PC-9 (cell line): ENCODE data around the gene FAM107A. TPM values are rescaled to one million over a fixed set of nuclear protein-coding genes. Genes with fewer than 3 reads are reported as not detected.

Experiments
- Bru-seq: library from RNA; stranded (reverse); fragments of 400-500 nt; gene quantifications from one replicate; lab custom pipeline; 2021; lab: Mats Ljungman, UMichigan
- BruChase-seq, 2 experiments: library from RNA; stranded (reverse); fragments of 400-500 nt; gene quantifications; one replicate each; lab custom pipeline; 2021; lab: Mats Ljungman, UMichigan
- BruUV-seq: library from RNA; stranded (reverse); fragments of 400-500 nt; replicated peaks from 2 replicates; lab custom pipeline; 2021; lab: Mats Ljungman, UMichigan
- CTCF ChIA-PET: fragments of 300-600 bp; sonication (Branson Sonifier 250); formaldehyde crosslinking; loops from one replicate; lab custom pipeline; 2022; ENCODE audit warnings: antibody characterized with exemption; lab: Charles Lee
- POLR2A ChIA-PET: fragments of 300-600 bp; sonication (Branson Sonifier 250); formaldehyde crosslinking; loops from one replicate; lab custom pipeline; 2022; ENCODE audit warnings: antibody characterized with exemption; ENCODE audit not compliant: unreplicated experiment; lab: Charles Lee
- DNase-seq, 2 experiments: peaks; one replicate each; pipeline versions ENCODE4 v3.0.0 to v3.0.0-alpha.2; 2015 to 2022; ENCODE audit warnings: mixed read lengths in 1 of 2
- H2AFZ ChIP-seq: fragments of 200-600 bp; sonication (generic); 2 replicates; pipeline ENCODE4 v1.8.1; 2017; ENCODE audit warnings: antibody characterized with exemption
- H3F3A ChIP-seq: fragments of 200-600 bp; sonication (generic); 2 replicates; pipeline ENCODE4 v1.8.1; 2017; ENCODE audit warnings: antibody characterized with exemption, mild to moderate bottlenecking, low read depth; ENCODE audit not compliant: insufficient read depth
- H3K27ac ChIP-seq: fragments of 200-600 bp; sonication (generic); 2 replicates; pipeline ENCODE4 v1.6.1; 2016; ENCODE audit warnings: mixed run types
- H3K27me3 ChIP-seq: fragments of 200-600 bp; sonication (generic); 2 replicates; pipeline ENCODE4 v1.6.1; 2016; ENCODE audit warnings: low read depth, mixed run types; ENCODE audit not compliant: insufficient read depth
- H3K36me3 ChIP-seq: fragments of 200-600 bp; sonication (generic); 2 replicates; pipeline ENCODE4 v1.6.1; 2016; ENCODE audit warnings: low read depth, mixed run types
- H3K4me1 ChIP-seq: fragments of 200-600 bp; sonication (generic); replicated peaks from 2 replicates; pipeline ENCODE4 v1.6.1; 2016; ENCODE audit warnings: mixed run types; ENCODE audit not compliant: insufficient read depth
- H3K4me2 ChIP-seq: fragments of 200-600 bp; sonication (generic); 2 replicates; pipeline ENCODE4 v1.6.1; 2017; ENCODE audit warnings: mixed run types
- H3K4me3 ChIP-seq: fragments of 200-600 bp; sonication (generic); 2 replicates; pipeline ENCODE4 v1.6.1; 2016; ENCODE audit warnings: mixed run types
- H3K79me2 ChIP-seq: fragments of 200-600 bp; sonication (generic); 2 replicates; pipeline ENCODE4 v1.6.1; 2017; ENCODE audit warnings: low read depth, mixed run types
- H3K9me2 ChIP-seq: fragments of 200-600 bp; sonication (generic); 2 replicates; pipeline ENCODE4 v1.8.1; 2017; ENCODE audit warnings: mild to moderate bottlenecking; ENCODE audit not compliant: insufficient read depth
- H3K9me3 ChIP-seq: fragments of 200-600 bp; sonication (generic); 2 replicates; pipeline ENCODE4 v1.8.1; 2016; ENCODE audit warnings: low read depth; ENCODE audit not compliant: insufficient read depth
- H4K20me1 ChIP-seq: fragments of 200-600 bp; sonication (generic); 2 replicates; pipeline ENCODE4 v1.8.1; 2017; ENCODE audit not compliant: insufficient read depth
- EZH2 ChIP-seq: fragments of 200-600 bp; sonication (generic); IDR thresholded peaks from 2 replicates; pipeline ENCODE4 v1.8.0; 2017; ENCODE audit warnings: antibody characterized with exemption, low read depth
- intact Hi-C: fragments of 100-400 bp; cut with micrococcal nuclease; formaldehyde crosslinking; loops from one replicate; pipeline ENCODE4 v1.10.0; 2022; ENCODE audit not compliant: unreplicated experiment
- long read RNA-seq: library from polyadenylated mRNA; stranded (forward); transcript quantifications from one replicate; pipeline ENCODE4 v2.0.0, GENCODE V29; 2022
- total RNA-seq: library from RNA; stranded (reverse); gene quantifications from 2 replicates; pipeline ENCODE4 v1.2.3, GENCODE V29; 2021
- TF ChIP-seq, protein P1 (sequence below): fragments of 200-600 bp; sonication (generic); conservative IDR thresholded peaks from 2 replicates; pipeline ENCODE4 v1.6.1; 2017; ENCODE audit warnings: mixed run types, antibody characterized with exemption, mild to moderate bottlenecking, moderate library complexity

The FAM107A gene, protein sequence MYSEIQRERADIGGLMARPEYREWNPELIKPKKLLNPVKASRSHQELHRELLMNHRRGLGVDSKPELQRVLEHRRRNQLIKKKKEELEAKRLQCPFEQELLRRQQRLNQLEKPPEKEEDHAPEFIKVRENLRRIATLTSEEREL
- total RNA-seq (not detected in 2 replicates), Bru-seq, nascent RNA (percentile 1 among the genes with signal in this experiment), BruChase-seq, experiment 1, labeled RNA remaining after a 2-hour chase (percentile 4 among the genes with signal in this experiment), BruChase-seq, experiment 2, labeled RNA remaining after a 6-hour chase (percentile 3 among the genes with signal in this experiment)
- long read RNA-seq, partial matches to known transcripts = 0 of 1 reads
- long read RNA-seq, other reads (novel, unspliced or antisense) = 1 of 1 reads

DNA sequence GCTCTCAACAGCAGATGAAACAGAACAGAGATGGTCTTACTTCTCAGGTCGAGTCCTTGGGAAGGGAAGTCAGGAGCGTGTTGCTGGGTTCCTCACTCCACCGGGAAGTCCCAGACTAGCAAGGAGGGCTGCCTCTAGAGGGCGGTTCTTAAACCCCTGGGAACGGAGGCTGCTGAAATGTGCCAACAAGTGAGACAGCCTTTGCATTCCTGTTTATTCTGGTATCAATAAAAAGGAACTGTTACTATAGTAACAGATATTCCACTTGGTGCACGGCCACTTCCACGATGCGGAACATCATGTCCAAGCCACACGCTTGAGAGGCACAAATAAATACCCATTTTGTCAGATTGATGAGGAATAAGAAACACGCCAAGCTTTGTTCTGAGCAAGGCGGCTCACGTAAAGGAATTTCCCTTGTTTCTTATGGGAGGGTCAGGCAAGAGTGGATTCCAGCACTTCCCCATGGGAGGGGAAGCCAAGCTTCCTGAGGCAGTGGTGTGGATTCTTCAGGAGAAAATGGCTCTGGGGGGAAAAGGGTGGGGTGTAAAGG, at the start of gene FAM107A:
FAM107A (minus strand) TSS at position 123 of the 553 bp plus-strand sequence. CDS start 7,531 bp downstream, outside the sequence.
- TF ChIP-seq, protein P1, sequence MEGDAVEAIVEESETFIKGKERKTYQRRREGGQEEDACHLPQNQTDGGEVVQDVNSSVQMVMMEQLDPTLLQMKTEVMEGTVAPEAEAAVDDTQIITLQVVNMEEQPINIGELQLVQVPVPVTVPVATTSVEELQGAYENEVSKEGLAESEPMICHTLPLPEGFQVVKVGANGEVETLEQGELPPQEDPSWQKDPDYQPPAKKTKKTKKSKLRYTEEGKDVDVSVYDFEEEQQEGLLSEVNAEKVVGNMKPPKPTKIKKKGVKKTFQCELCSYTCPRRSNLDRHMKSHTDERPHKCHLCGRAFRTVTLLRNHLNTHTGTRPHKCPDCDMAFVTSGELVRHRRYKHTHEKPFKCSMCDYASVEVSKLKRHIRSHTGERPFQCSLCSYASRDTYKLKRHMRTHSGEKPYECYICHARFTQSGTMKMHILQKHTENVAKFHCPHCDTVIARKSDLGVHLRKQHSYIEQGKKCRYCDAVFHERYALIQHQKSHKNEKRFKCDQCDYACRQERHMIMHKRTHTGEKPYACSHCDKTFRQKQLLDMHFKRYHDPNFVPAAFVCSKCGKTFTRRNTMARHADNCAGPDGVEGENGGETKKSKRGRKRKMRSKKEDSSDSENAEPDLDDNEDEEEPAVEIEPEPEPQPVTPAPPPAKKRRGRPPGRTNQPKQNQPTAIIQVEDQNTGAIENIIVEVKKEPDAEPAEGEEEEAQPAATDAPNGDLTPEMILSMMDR = no peak
- no peak for TF ChIP-seq EZH2
- H3K4me2 ChIP-seq = no peak within 1 kb of the TSS
- H4K20me1 ChIP-seq = no peaks in the 10 kb centered on the region
- H3K9me2 ChIP-seq = no peaks in the 10 kb centered on the region
- H3K79me2 ChIP-seq = no peaks in the 10 kb centered on the region
- intact Hi-C loops = no loop called here
- DNase-seq = no peak
- no peaks in the 10 kb centered on the region for H3K4me1 ChIP-seq
- H2AFZ ChIP-seq = no peak within 1 kb of the TSS
- no TSS peak for BruUV-seq
- H3K27me3 ChIP-seq = peaks cover 12% of the 10 kb centered on the region; the same call in 1 of the 2 replicates
- ChIA-PET CTCF (interaction anchor here (0.7 to 0.9 kb wide), 2 partner anchors 49 to 271 kb away, joined by 4 read pairs; partner anchors contain the start of genes HTD2 and RPP14), POLR2A (no interaction called here)
- H3K36me3 ChIP-seq = no peaks in the 10 kb centered on the region
- H3K9me3 ChIP-seq = no peaks in the 10 kb centered on the region
- no peak within 1 kb of the TSS for H3K4me3 ChIP-seq
- H3K27ac ChIP-seq = no peak within 1 kb of the TSS
- H3F3A ChIP-seq = no peaks in the 10 kb centered on the region

DNA sequence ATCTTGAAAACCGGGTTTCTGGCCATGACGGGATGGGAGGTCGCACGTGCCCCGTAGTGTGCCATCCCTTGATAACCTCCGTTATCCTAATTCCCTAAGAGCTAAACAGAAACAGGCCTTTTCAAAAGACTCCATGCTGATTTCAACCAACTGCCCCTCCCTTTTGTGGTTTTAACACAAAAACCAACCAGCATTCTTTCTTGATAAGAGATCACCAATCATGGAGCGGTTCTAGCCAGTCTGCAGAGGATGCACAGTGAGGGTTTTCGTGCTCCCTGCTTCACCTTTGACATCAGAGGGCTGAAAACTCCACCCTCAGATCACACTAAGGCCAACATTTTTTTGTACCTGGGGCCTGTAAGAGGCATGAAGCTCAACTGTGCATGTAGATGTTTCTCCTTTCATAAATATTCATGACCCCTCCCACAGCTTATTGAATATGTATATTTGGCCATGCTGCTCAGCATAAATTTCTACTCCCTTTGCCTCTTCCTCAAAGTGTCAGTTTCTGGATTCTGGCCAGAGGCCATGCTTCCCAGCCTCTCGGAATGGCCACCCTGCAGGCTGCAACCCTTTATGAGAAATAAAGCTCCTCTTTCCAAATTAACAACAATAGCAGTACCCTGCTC, 48.1 kb upstream of the FAM107A start:
- no TSS peak for BruUV-seq
- TF ChIP-seq, protein P1 = no peak
- no peak for TF ChIP-seq EZH2
- intact Hi-C loops = loop anchor here (5.0 to 10.0 kb wide), 2 partner anchors 211 to 303 kb away; no protein-coding TSS in a partner anchor

DNA sequence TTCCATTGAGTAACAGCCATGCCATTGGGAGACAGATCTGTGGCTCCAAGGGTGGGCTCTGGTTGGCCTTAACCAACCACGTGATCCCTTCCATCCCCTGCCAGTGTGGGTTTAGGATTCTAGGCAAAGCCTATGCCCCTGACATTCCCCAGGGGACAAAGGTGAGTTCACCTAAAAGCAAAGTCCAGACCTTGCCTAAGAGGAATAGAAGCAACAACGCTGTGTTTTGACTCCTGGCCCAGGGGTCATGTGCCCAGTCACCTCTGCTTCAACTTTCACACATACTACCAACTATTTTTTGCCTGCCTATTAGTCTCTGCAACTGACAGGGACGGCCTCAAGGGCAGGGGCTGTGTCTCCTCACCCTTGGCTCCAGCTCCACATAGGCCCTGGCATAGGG, 47.4 kb upstream of the FAM107A start:
- no peak for DNase-seq
- no peaks in the 10 kb centered on the region for H3K36me3 ChIP-seq
- H3F3A ChIP-seq = no peaks in the 10 kb centered on the region
- intact Hi-C loops = loop anchor here (10.0 kb wide), 1 partner anchor 210 kb away; no protein-coding TSS in a partner anchor
- H3K4me2 ChIP-seq = no peak overlapping the region
- H3K79me2 ChIP-seq = no peaks in the 10 kb centered on the region
- H3K4me3 ChIP-seq = no peak overlapping the region
- no peaks in the 10 kb centered on the region for H3K9me2 ChIP-seq
- H3K27ac ChIP-seq = no peak overlapping the region
- no peak overlapping the region for H2AFZ ChIP-seq
- no peaks in the 10 kb centered on the region for H3K27me3 ChIP-seq
- POLR2A ChIA-PET = no interaction called here
- no peaks in the 10 kb centered on the region for H3K9me3 ChIP-seq
- H4K20me1 ChIP-seq = no peaks in the 10 kb centered on the region
- peaks cover 8% of the 10 kb centered on the region; the same call in 1 of the 2 replicates for H3K4me1 ChIP-seq
- TF ChIP-seq, protein P1 = no peak
- no TSS peak for BruUV-seq
- CTCF ChIA-PET = no interaction called here

More for the DNA sequence above, 48.1 kb upstream of the FAM107A start:
- no peak overlapping the region for H2AFZ ChIP-seq
- H3K4me2 ChIP-seq = no peak overlapping the region
- H3K9me3 ChIP-seq = no peaks in the 10 kb centered on the region
- no peak overlapping the region for H3K27ac ChIP-seq
- H3K79me2 ChIP-seq = no peaks in the 10 kb centered on the region
- POLR2A ChIA-PET = no interaction called here
- no peaks in the 10 kb centered on the region for H3F3A ChIP-seq
- no peaks in the 10 kb centered on the region for H3K36me3 ChIP-seq
- peaks cover 8% of the 10 kb centered on the region; the same call in 1 of the 2 replicates for H3K4me1 ChIP-seq
- no peaks in the 10 kb centered on the region for H4K20me1 ChIP-seq
- CTCF ChIA-PET = interaction anchor here (0.5 kb wide), 1 partner anchor 64 kb away, joined by 5 read pairs; no protein-coding TSS in a partner anchor
- H3K9me2 ChIP-seq = no peaks in the 10 kb centered on the region
- H3K4me3 ChIP-seq = no peak overlapping the region
- no peaks in the 10 kb centered on the region for H3K27me3 ChIP-seq
- DNase-seq = no peak
